NCI-H1436 (cell line): ENCODE data around the gene RNFT1.
"Not testable (repeated sequence)": the region's sequence is repeated elsewhere in the genome, so short reads cannot be mapped to it uniquely, and the experiment has no call there.

Source experiments
- DNase-seq: peaks from one replicate; lab custom pipeline; 2025; lab: John Stamatoyannopoulos, UW

The RNFT1 gene

GRCh38 chr17:59964482-59965328 lies at the start of gene RNFT1:
Gene RNFT1 (minus strand): TSS chr17:59964740. CDS start chr17:59964663, 77 bp downstream.
- peak; percentile 92 for DNase-seq

- DNase-seq: not testable (repeated sequence)
These were observed 44.8 kb upstream of the RNFT1 start for GRCh38 chr17:60009326-60009725.

- not testable (repeated sequence) for DNase-seq
These were observed 43.8 kb upstream of the RNFT1 start for GRCh38 chr17:60008377-60008776.

- DNase-seq: no peak
These were observed 41.6 kb upstream of the RNFT1 start for GRCh38 chr17:60006160-60006559.

GRCh38 chr17:60004561-60004960 lies 40.0 kb upstream of the RNFT1 start:
- not testable (repeated sequence) for DNase-seq

- DNase-seq: not testable (repeated sequence)
These were observed 37.9 kb upstream of the RNFT1 start for GRCh38 chr17:60002405-60002804.

GRCh38 chr17:59996608-59997007 lies 32.1 kb upstream of the RNFT1 start:
- not testable (repeated sequence) for DNase-seq

- DNase-seq: not testable (repeated sequence)
These were observed 10.6 kb upstream of the RNFT1 start for GRCh38 chr17:59975166-59975565.

GRCh38 chr17:59973483-59973882 lies 8.9 kb upstream of the RNFT1 start:
- DNase-seq: not testable (repeated sequence)

- DNase-seq: no peak
These were observed 8.2 kb upstream of the RNFT1 start for GRCh38 chr17:59972778-59973177.

GRCh38 chr17:59971771-59972170 lies 7.2 kb upstream of the RNFT1 start:
- DNase-seq: not testable (repeated sequence)

GRCh38 chr17:59963738-59964481 lies 630 bp downstream of the RNFT1 start:
- DNase-seq: peak; percentile 12

- no peak for DNase-seq
These were observed 1.7 kb downstream of the RNFT1 start for GRCh38 chr17:59962739-59963318.

GRCh38 chr17:59959574-59959973 lies 5.0 kb downstream of the RNFT1 start:
- DNase-seq: not testable (repeated sequence)

- DNase-seq: no peak
These were observed 9.7 kb downstream of the RNFT1 start for GRCh38 chr17:59954856-59955255.

GRCh38 chr17:59950049-59950448 lies 14.5 kb downstream of the RNFT1 start:
- no peak for DNase-seq

GRCh38 chr17:59947310-59947709 lies 17.2 kb downstream of the RNFT1 start:
- DNase-seq: not testable (repeated sequence)

- not testable (repeated sequence) for DNase-seq
These were observed 18.1 kb downstream of the RNFT1 start for GRCh38 chr17:59946433-59946832.

GRCh38 chr17:59941131-59941530 lies 23.4 kb downstream of the RNFT1 start:
- no peak for DNase-seq

- DNase-seq: not testable (repeated sequence)
These were observed 23.8 kb downstream of the RNFT1 start for GRCh38 chr17:59940697-59941096.

- DNase-seq: not testable (repeated sequence)
These were observed 31.2 kb downstream of the RNFT1 start for GRCh38 chr17:59933317-59933716.

GRCh38 chr17:59930768-59931167 lies 33.8 kb downstream of the RNFT1 start:
- DNase-seq: not testable (repeated sequence)
